ENCODE results near the gene MYBPC2. TPM values are rescaled to one million over a fixed set of nuclear protein-coding genes. Genes with fewer than 3 reads are reported as not detected.
"Not testable (repeated sequence)": the region's sequence is repeated elsewhere in the genome, so short reads cannot be mapped to it uniquely, and the experiment has no call there.

Gene MYBPC2
- total RNA-seq, 1 donor from 2014 or later, result 0.46 TPM

DNA sequence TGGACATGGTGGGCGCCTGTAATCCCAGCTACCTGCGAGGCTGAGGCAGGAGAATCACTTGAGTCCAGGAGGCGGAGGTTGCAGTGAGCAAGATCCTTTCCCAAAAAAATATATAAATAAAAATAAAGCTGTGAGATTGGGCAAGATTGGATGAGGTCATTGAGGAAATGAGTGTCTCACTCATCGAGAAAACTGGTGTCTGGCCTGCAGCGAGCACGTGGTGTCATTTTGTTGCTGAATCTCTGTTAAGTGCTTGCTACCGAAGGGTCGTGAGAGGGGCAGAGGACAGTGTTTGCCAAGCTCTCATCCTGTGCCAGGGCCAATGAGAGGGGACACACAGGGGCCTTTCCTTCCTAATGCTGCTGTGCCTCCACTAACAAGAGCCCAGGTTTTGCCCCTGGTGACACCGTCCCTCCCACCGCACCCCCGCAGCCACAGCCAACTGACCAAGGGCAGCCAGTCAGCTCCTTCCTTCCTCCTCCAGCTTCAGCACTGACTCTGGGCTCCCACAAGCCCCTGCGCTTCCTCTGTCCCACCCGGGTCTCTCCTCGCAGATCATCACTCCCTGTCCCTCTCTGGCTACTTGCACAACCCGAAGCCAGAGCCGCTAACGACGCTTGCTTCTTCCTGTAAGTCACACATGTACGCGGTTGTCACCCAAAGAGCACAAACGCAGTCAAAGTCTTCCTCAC is 45.4 kb upstream of the MYBPC2 start:
- H3K9me3 Mint-ChIP-seq (ENCODE audit: unreplicated experiment), result no peaks in the 10 kb centered on the region
- H3K4me3 Mint-ChIP-seq (ENCODE audit: unreplicated experiment), result peak overlapping the region; percentile 37
- TF ChIP-seq, protein P1, sequence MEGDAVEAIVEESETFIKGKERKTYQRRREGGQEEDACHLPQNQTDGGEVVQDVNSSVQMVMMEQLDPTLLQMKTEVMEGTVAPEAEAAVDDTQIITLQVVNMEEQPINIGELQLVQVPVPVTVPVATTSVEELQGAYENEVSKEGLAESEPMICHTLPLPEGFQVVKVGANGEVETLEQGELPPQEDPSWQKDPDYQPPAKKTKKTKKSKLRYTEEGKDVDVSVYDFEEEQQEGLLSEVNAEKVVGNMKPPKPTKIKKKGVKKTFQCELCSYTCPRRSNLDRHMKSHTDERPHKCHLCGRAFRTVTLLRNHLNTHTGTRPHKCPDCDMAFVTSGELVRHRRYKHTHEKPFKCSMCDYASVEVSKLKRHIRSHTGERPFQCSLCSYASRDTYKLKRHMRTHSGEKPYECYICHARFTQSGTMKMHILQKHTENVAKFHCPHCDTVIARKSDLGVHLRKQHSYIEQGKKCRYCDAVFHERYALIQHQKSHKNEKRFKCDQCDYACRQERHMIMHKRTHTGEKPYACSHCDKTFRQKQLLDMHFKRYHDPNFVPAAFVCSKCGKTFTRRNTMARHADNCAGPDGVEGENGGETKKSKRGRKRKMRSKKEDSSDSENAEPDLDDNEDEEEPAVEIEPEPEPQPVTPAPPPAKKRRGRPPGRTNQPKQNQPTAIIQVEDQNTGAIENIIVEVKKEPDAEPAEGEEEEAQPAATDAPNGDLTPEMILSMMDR (IDR thresholded peaks at IDR 0.05; ENCODE audit: unreplicated experiment), result no peak
- no peak for DNase-seq (ENCODE audit: low spot score)
- H3K4me1 Mint-ChIP-seq (ENCODE audit: unreplicated experiment), result peaks cover 16% of the 10 kb centered on the region
- H3K27me3 Mint-ChIP-seq (ENCODE audit: unreplicated experiment), result peaks cover 13% of the 10 kb centered on the region
- H3K36me3 Mint-ChIP-seq (ENCODE audit: low read depth, unreplicated experiment), result peaks cover 33% of the 10 kb centered on the region
- H3K27ac Mint-ChIP-seq (ENCODE audit: unreplicated experiment), result no peak overlapping the region

DNA sequence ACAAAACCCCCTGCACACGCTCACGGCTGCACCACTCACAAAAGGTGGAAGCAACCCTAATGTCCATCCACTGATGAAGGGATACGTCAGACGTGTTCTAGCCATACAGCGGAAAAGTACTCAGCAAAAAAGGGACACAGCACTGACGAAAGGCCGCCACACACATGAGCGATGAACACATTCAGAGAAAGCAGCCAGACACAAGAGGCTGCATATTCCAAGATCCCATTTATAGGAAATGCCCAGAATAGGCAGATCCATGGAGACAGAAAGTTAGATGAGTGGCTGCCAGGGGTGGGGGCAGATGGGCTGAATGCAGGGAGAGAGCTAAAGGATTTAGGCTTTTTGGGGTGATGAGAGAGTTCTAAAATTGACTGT is 44.8 kb upstream of the MYBPC2 start:
- Mint-ChIP-seq H3K4me3 (ENCODE audit: unreplicated experiment) (peak overlapping the region; percentile 37), H3K4me1 (ENCODE audit: unreplicated experiment) (peaks cover 16% of the 10 kb centered on the region), H3K27ac (ENCODE audit: unreplicated experiment) (no peak overlapping the region), H3K36me3 (ENCODE audit: low read depth, unreplicated experiment) (peaks cover 33% of the 10 kb centered on the region), H3K27me3 (ENCODE audit: unreplicated experiment) (peaks cover 14% of the 10 kb centered on the region), H3K9me3 (ENCODE audit: unreplicated experiment) (no peaks in the 10 kb centered on the region)
- no peak for DNase-seq (ENCODE audit: low spot score)
- TF ChIP-seq, protein P1 (IDR thresholded peaks at IDR 0.05; ENCODE audit: unreplicated experiment), result no peak

DNA sequence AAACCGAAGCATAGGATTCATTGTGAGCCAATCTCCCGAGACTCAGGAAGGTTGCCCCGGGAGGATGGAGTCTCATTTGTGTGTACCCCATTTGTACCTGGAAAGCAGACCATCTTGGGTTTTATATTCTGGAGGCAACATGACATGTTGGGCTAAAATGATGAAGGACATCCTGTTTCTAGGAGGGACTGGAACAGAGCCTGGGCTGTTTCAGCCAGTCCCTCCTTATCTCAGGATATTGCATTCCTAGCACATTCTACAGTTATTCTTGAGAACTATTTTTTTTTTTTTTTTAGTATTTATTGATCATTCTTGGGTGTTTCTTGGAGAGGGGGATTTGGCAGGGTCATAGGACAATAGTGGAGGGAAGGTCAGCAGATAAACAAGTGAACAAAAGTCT is 42.4 kb upstream of the MYBPC2 start:
- H3K27ac Mint-ChIP-seq (ENCODE audit: unreplicated experiment); DNase-seq (ENCODE audit: low spot score); H3K4me3 Mint-ChIP-seq (ENCODE audit: unreplicated experiment); H3K27me3 Mint-ChIP-seq (ENCODE audit: unreplicated experiment); H3K4me1 Mint-ChIP-seq (ENCODE audit: unreplicated experiment); H3K9me3 Mint-ChIP-seq (ENCODE audit: unreplicated experiment): not testable (repeated sequence)
- H3K36me3 Mint-ChIP-seq (ENCODE audit: low read depth, unreplicated experiment), result peaks cover 30% of the 10 kb centered on the region

DNA sequence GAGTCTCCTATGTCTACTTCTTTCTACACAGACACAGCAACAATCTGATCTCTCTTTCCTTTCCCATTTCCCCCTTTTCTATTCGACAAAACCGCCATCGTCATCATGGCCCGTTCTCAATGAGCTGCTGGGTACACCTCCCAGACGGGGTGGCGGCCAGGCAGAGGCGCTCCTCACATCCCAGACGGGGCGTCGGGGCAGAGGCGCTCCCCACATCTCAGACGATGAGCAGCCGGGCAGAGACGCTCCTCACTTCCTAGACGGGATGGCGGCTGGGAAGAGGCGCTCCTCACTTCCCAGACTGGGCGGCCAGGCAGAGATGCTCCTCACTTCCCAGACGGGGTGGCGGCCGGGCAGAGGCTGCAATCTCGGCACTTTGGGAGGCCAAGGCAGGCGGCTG is 41.7 kb upstream of the MYBPC2 start:
- not testable (repeated sequence) for H3K27me3 Mint-ChIP-seq (ENCODE audit: unreplicated experiment); H3K27ac Mint-ChIP-seq (ENCODE audit: unreplicated experiment); H3K4me1 Mint-ChIP-seq (ENCODE audit: unreplicated experiment); DNase-seq (ENCODE audit: low spot score); H3K9me3 Mint-ChIP-seq (ENCODE audit: unreplicated experiment)
- Mint-ChIP-seq H3K36me3 (ENCODE audit: low read depth, unreplicated experiment) (peaks cover 32% of the 10 kb centered on the region), H3K4me3 (ENCODE audit: unreplicated experiment) (peak overlapping the region; percentile 37)

DNA sequence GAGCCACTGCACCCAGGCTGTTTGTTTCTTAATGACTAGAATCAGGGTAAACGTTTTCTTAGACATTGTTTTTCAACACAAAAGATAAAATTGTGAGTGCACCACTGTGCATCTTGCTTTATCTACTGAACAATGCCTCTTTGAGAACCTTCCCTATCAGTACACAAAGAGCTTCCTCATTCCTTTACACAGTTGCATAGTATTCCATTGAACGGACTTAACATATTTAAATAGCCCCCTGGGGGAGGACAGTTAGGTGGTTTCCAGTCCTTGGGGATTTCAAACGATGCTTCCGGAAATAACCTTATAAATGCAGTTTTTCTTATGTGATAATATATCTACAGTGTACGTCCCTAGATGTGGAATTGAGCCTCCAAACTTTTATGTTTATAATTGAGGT is 39.9 kb upstream of the MYBPC2 start:
- H3K27me3 Mint-ChIP-seq (ENCODE audit: unreplicated experiment), result peaks cover 2% of the 10 kb centered on the region
- peaks cover 31% of the 10 kb centered on the region for H3K36me3 Mint-ChIP-seq (ENCODE audit: low read depth, unreplicated experiment)
- no peaks in the 10 kb centered on the region for H3K4me1 Mint-ChIP-seq (ENCODE audit: unreplicated experiment)

DNA sequence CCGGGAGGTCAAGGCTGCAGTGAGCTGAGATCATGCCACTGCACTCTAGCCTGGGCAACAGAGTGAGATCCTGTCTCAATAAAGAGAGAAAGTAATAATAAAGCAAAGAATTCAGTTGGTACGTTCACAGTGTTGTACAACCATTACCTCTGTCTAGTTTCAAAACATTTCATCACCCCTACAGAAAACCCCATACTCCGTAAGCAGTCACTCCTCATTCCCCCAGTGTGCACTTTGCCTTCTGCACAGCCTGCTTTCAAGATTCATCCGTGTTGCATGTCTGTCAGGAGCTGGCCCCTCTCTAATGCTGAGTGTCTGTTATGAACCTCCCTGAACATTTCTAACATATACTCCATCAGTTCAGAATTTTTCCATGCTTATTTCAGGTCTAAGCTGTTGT is 39.1 kb upstream of the MYBPC2 start:
- Mint-ChIP-seq H3K36me3 (ENCODE audit: low read depth, unreplicated experiment) (peaks cover 28% of the 10 kb centered on the region), H3K27ac (ENCODE audit: unreplicated experiment) (no peak overlapping the region), H3K4me1 (ENCODE audit: unreplicated experiment) (no peaks in the 10 kb centered on the region), H3K9me3 (ENCODE audit: unreplicated experiment) (no peaks in the 10 kb centered on the region), H3K27me3 (ENCODE audit: unreplicated experiment) (peaks cover 2% of the 10 kb centered on the region), H3K4me3 (ENCODE audit: unreplicated experiment) (no peak overlapping the region)
- no peak for DNase-seq (ENCODE audit: low spot score)
- TF ChIP-seq, protein P1 (IDR thresholded peaks at IDR 0.05; ENCODE audit: unreplicated experiment), result no peak

More for the DNA sequence above, 39.9 kb upstream of the MYBPC2 start:
- TF ChIP-seq, protein P1 (IDR thresholded peaks at IDR 0.05; ENCODE audit: unreplicated experiment), result no peak
- no peak overlapping the region for H3K27ac Mint-ChIP-seq (ENCODE audit: unreplicated experiment)
- no peaks in the 10 kb centered on the region for H3K9me3 Mint-ChIP-seq (ENCODE audit: unreplicated experiment)
- H3K4me3 Mint-ChIP-seq (ENCODE audit: unreplicated experiment), result no peak overlapping the region
- no peak for DNase-seq (ENCODE audit: low spot score)

All from endothelial cell (in vitro differentiated cells).